DMS53 treated with DMSO at 0.1 percent for 48 hours (cell line): ENCODE measurements around the gene LBX1.
"Not testable (repeated sequence)": the region's sequence is repeated elsewhere in the genome, so short reads cannot be mapped to it uniquely, and the experiment has no call there.

ENCODE experiments used
- DNase-seq: peaks from one replicate; lab custom pipeline; 2025; ENCODE audit not compliant: unreplicated experiment; lab: John Stamatoyannopoulos, UW

LBX1 gene

DNA sequence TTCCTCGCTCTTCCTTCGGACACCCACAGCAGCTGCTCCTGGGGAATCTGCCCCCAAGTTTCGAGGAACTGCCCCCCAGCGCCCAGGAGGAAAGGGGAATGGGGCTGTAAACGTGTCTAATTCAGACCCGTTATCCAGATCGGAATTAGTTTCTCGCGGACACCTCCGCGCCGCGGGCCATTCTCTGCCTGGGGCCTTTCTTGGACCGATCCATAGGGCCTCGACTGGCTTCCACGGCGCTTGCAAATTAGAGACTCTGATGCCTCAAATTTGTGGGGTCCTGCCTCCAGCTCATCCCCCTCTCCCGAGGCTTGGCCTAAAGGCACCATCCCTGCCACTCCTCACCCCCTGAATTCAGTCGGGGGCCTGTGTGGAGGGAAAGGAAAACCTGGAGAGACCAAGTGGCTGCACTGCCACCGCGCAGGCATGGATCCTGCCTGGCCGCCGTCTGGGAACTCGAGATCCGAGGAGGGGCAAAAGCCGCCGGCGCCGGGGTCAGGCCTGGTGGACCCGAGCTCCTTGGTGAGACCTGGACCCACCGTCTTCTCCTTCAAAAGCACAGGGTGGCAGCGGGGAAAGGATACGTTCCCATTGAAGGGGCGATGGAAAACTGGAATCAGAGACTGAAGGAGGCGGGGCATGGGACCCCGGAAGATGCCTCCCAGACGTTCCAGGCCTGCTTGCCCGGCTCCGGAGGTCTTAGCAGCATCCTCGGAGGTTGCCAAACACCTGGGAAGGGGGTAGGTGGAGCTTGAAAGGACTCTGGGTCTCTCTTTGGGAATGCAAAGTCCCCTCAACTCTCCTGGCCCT, 13.7 kb downstream of the LBX1 start:
- DNase-seq, result no peak

DNA sequence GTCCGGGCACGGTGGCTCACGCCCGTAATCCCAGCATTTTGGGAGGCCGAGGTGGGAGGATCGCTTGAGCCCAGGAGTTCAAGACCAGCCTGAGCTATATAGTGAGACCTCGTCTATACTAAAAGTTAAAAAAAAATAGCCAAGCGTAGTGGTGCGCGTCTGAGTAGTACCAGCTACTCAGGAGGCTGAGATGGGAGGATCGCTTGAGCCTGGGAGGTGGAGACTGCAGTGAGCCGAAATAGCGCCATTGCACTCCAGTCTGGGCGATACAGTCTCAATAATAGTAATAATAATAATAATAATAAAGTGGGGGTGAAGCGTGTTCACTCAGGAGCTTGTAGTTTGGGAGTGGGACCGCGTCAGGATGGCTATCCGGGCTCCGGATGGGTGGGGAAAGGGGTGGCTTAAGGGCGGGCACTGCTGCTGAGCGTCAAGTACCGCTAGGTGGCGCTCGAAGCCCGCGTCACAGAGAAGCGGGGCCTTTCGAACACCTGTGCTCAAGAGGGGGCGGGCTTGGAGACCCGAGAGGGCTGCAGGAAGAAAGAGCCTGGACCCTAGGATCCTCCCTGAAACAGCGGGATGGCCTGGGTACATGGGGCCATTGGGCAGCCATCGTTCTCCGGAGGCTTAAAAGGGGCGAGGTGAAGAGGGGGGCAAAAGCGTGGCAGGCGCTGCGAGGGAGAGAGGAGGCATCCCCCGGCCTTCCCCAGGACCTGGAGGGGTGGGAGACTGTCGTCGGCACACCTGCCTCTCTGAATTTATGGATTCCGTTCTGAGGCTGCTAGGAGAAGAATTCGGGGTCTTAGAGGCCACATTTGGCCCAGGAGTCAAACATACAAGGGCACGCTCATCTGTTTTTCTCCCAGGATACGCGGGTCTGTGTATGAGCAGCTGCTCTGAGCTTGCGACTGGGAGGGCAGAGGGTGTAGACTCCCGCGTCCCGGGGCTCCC, 14.5 kb downstream of the LBX1 start:
- peak; percentile 52 for DNase-seq

DNA sequence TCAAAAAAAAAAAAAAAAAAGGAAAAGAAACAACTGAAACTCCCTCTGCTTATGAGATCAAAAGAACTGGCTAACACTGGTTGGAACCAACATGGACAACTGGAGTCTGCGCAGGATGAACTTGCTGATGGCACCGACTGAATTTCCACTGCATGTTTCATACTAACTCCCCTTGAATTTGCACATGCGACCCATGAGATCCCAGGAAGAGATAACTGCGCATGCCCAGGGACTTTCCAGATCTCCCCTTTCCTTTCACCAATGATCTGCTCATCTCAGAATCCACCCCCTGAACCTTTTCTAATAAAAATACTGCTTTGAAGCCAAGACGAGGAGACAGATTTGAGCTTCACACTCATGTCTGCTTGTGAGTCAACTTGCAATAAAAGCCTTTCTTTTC, 20.7 kb downstream of the LBX1 start:
- no peak for DNase-seq

- DNase-seq, result no peak
These were observed 22.2 kb downstream of the LBX1 start for GRCh38 chr10:101207026-101207425.

GRCh38 chr10:101202667-101203066, 26.6 kb downstream of the LBX1 start:
- not testable (repeated sequence) for DNase-seq

DNA sequence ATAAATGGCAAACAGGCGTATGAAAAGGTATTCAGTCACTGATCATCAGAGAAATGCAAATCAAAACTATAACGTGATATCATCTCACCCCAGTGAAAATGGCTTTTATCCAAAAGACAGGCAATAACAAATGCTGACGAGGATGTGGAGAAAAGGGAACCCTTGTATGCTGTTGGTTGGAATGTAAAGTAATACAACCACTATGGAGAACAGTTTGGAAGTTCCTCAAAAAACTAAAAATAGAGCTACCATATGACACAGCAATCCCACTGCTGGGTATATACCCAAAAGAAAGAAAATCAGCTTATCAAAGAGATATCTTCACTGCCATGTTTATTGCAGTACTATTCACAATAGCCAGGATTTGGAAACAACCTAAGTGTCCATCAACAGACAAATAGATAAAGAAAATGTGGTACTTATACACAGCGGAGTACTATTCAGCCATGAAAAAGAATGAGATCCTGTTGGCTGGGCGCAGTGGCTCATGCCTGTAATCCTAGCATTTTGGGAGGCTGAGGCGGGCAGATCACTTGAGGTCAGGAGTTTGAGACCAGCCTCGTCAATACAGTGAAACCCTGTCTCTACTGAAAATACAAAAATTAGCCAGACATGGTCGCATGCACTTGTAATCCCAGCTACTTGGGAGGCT, 30.8 kb downstream of the LBX1 start:
- DNase-seq, result not testable (repeated sequence)

GRCh38 chr10:101195921-101196320, 33.3 kb downstream of the LBX1 start:
- DNase-seq, result no peak

DNA sequence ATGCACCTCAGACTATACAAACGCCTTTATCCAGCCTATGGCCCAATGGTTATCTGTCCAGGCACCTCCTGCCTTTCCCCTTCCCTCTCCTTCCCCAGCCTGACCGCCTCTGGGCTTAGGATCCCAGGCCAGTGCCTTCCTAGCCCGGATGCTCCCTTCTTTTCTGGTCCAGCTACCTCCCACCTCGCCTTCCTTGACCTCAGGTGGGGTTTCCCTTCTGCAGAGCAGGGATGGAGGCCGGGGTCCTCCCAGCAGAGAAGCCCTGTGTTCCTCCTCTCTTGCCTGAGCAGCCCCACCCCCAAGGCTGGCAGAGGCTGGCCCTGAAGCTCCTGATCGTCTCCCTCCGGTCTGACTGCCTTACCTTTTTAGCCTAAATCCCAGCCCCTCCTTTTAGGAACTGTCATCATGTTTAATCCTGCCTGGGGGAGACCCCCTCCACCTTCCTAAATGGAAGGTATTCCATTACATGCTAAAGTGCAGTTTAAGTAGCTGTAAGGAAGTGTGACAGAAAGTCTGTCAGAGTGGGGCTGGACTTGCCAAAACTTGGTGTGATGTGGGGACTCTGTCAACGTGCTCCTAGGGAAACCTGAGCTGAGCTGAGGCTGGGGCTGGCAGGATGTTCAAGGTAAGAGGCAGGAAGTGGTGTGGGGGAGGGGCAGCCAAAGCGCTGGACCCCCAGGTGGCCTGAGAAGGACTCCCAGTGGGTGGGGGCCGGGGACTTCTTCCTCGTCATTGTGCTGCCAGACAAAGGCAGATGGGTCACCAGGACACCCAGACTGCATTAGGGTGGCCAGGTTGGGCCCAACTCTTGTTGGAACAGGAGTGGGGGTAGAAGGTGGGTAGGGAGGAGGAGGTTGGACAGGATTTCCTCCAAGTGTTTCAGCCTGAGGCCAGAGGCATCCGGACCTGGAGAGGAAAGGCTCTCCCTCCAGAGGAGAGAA, 39.5 kb downstream of the LBX1 start:
- DNase-seq, result no peak

DNA sequence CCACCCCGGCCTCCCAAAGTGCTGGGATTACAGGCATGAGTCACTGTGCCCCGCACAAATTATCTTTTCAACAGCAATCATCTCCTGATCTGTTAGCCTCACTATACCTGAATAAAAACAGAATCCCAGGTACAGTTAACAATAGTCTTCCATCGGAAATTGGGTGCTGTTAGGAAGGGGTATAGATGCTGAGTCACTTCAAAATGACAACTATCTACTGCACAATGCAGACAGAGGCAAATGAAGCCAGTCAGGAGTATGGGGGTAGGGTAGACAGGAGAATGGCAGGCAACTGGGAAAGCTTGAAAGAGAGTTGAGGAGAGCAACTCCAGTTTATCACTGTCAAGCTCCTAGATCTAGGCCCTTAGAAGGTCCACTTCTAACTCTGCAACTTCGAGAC, 40.3 kb downstream of the LBX1 start:
- no peak for DNase-seq

DNA sequence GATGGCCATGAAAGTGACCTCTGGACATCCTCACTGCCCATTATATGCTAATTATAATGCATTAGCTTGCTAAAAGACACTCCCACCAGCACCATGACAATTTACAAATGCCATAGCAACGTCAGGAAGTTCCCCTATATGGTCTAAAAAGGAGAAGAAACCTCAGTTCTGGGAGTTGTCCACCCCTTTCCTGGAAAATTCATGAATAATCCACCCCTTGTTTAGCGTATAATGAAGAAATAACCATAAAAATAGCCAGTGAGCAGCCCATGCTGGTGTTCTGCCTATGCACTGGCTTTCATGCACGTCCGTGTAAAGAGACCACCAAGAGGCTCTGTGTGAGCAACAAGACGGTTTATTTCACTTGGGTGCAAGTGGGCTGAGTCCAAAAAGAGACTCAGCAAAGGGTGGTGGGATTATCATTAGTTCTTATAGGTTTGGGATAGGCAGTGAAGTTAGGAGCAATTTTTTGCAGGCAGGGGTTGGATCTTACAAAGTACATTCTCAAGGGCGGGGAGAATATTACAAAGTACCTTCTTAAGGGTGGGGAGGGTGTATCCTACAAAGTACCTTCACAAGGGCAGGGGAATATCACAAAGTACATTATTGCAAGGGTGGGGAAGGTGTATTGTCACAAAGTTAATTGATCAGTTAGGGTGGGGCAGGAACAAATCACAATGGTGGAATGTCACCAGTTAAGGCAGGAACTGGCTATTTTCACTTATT, 45.6 kb downstream of the LBX1 start:
- no peak for DNase-seq

DNA sequence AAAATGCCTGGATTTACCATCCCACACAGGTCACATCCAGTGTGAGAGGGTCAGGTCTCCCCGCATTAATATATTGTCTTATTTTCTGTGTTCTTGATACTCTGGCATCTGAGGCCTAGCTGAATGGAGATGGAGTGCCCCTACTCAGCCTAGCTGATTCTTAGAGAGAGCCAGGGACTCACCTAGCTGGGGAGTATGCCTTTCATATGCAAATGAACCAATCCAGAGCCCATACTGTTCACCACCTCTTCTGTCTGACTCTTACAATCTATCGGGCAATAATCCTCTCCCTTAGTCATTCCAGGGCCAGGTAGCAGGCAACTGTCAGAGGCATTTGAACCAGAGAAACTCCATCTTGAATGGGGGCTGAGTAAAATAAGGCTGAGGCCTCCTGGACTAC, 46.3 kb downstream of the LBX1 start:
- DNase-seq, result no peak
